H9 (cell line): ENCODE results near the gene STAT1. TPM values are rescaled to one million over a fixed set of nuclear protein-coding genes. Genes with fewer than 3 reads are reported as not detected.

Experiments
- DNase-seq: peaks from one replicate; pipeline ENCODE4 v3.0.0-alpha.2; 2017
- H2AFZ ChIP-seq: one replicate; pipeline ENCODE4 v1.6.1; 2013; ENCODE audit warnings: mild to moderate bottlenecking, low read length, control low read depth, moderate library complexity
- H2AK5ac ChIP-seq: 2 replicates; pipeline ENCODE4 v1.6.1; 2013; ENCODE audit warnings: low read length, control low read depth, mixed read lengths; ENCODE audit not compliant: insufficient read length
- H2BK120ac ChIP-seq: one replicate; pipeline ENCODE4 v1.6.1; 2013; ENCODE audit warnings: low read depth, mild to moderate bottlenecking, low read length, control low read depth, inconsistent platforms; ENCODE audit not compliant: poor library complexity, severe bottlenecking
- H2BK12ac ChIP-seq: 2 replicates; pipeline ENCODE4 v1.6.1; 2013; ENCODE audit warnings: low read length, control low read depth, mixed read lengths, low read depth; ENCODE audit not compliant: insufficient read length
- H2BK15ac ChIP-seq: 2 replicates; pipeline ENCODE4 v1.6.1; 2013; ENCODE audit warnings: low read depth, low read length, control low read depth
- H2BK20ac ChIP-seq: one replicate; pipeline ENCODE4 v1.6.1; 2013; ENCODE audit warnings: low read depth, mild to moderate bottlenecking, low read length, control low read depth, inconsistent platforms; ENCODE audit not compliant: poor library complexity, severe bottlenecking
- H2BK5ac ChIP-seq: 2 replicates; pipeline ENCODE4 v1.6.1; 2013; ENCODE audit warnings: low read length, control low read depth, mixed read lengths; ENCODE audit not compliant: insufficient read length
- H3K14ac ChIP-seq: 2 replicates; pipeline ENCODE4 v1.6.1; 2013; ENCODE audit warnings: low read length, control low read depth; ENCODE audit not compliant: insufficient read depth
- H3K18ac ChIP-seq: 2 replicates; pipeline ENCODE4 v1.6.1; 2013; ENCODE audit warnings: low read depth, mild to moderate bottlenecking, mixed read lengths, low read length, control low read depth; ENCODE audit not compliant: insufficient read length
- H3K23ac ChIP-seq: 2 replicates; pipeline ENCODE4 v1.6.1; 2013; ENCODE audit warnings: low read length, control low read depth, mixed read lengths, low read depth; ENCODE audit not compliant: insufficient read length
- H3K23me2 ChIP-seq: 2 replicates; pipeline ENCODE4 v1.6.1; 2013; ENCODE audit warnings: low read depth, mild to moderate bottlenecking, mixed read lengths, low read length, control low read depth; ENCODE audit not compliant: insufficient read length, poor library complexity, severe bottlenecking
- H3K27ac ChIP-seq: 2 replicates; pipeline ENCODE4 v1.5.1; 2013; ENCODE audit warnings: low read length, control low read depth, mixed read lengths, low read depth; ENCODE audit not compliant: insufficient read length
- H3K27me3 ChIP-seq: 2 replicates; pipeline ENCODE4 v1.6.1; 2013; ENCODE audit warnings: low read length, control low read depth, inconsistent platforms; ENCODE audit not compliant: insufficient read depth
- H3K4ac ChIP-seq: 2 replicates; pipeline ENCODE4 v1.6.1; 2013; ENCODE audit warnings: low read depth, mild to moderate bottlenecking, control low read depth, inconsistent platforms, low read length, moderate library complexity
- H3K4me1 ChIP-seq: 2 replicates; pipeline ENCODE4 v1.6.1; 2013; ENCODE audit warnings: low read length, control low read depth, inconsistent platforms; ENCODE audit not compliant: insufficient read depth
- H3K4me2 ChIP-seq: 2 replicates; pipeline ENCODE4 v1.6.1; 2013; ENCODE audit warnings: low read length, control low read depth, mixed read lengths; ENCODE audit not compliant: insufficient read length, insufficient read depth
- H3K56ac ChIP-seq: 2 replicates; pipeline ENCODE4 v1.6.1; 2013; ENCODE audit warnings: low read depth, mild to moderate bottlenecking, mixed read lengths, low read length, control low read depth; ENCODE audit not compliant: insufficient read length
- H3K79me1 ChIP-seq: 2 replicates; pipeline ENCODE4 v1.6.1; 2013; ENCODE audit warnings: low read depth, mild to moderate bottlenecking, moderate library complexity, low read length, control low read depth, inconsistent platforms; ENCODE audit not compliant: insufficient read depth, poor library complexity, severe bottlenecking
- H3K79me2 ChIP-seq: 2 replicates; pipeline ENCODE4 v1.6.1; 2013; ENCODE audit warnings: low read length, control low read depth, inconsistent platforms; ENCODE audit not compliant: insufficient read depth
- H3K9ac ChIP-seq: 2 replicates; pipeline ENCODE4 v1.6.1; 2013; ENCODE audit warnings: low read length, control low read depth, mixed read lengths; ENCODE audit not compliant: insufficient read length; ENCODE audit errors: extremely low read depth
- H3K9me3 ChIP-seq: one replicate; pipeline ENCODE4 v1.6.1; 2013; ENCODE audit warnings: low read depth, low read length, inconsistent platforms; ENCODE audit not compliant: control insufficient read depth
- H3T11ph ChIP-seq: one replicate; pipeline ENCODE4 v1.6.1; 2013; ENCODE audit warnings: mild to moderate bottlenecking, low read length, control low read depth, inconsistent platforms
- H4K20me1 ChIP-seq: one replicate; pipeline ENCODE4 v1.6.1; 2013; ENCODE audit not compliant: control insufficient read depth, insufficient read length, insufficient read depth
- H4K5ac ChIP-seq: 2 replicates; pipeline ENCODE4 v1.6.1; 2013; ENCODE audit warnings: low read depth, mild to moderate bottlenecking, mixed read lengths, low read length, control low read depth; ENCODE audit not compliant: insufficient read length
- H4K8ac ChIP-seq: replicated peaks from 2 replicates; pipeline ENCODE4 v1.6.1; 2013; ENCODE audit warnings: low read length, control low read depth, mixed read lengths, low read depth; ENCODE audit not compliant: insufficient read length
- H4K91ac ChIP-seq: 2 replicates; pipeline ENCODE4 v1.6.1; 2013; ENCODE audit warnings: low read depth, mild to moderate bottlenecking, moderate library complexity, mixed read lengths, low read length, control low read depth; ENCODE audit not compliant: insufficient read length
- H3K27ac Mint-ChIP-seq, 3 experiments: 2 replicates in 2 of 3; 3 replicates in 1 of 3; pipeline ENCODE4 v1.8.0; 2020 to 2021; ENCODE audit warnings: mixed read lengths in 3 of 3, mild to moderate bottlenecking in 1 of 3, moderate library complexity in 1 of 3
- H3K27me3 Mint-ChIP-seq: 2 replicates; pipeline ENCODE4 v1.8.0; 2021; ENCODE audit warnings: low read depth, mild to moderate bottlenecking, moderate library complexity, mixed read lengths
- H3K36me3 Mint-ChIP-seq, 3 experiments: 2 replicates in 2 of 3; 3 replicates in 1 of 3; pipeline ENCODE4 v1.8.0; 2020 to 2021; ENCODE audit warnings: low read depth in 3 of 3, mixed read lengths in 3 of 3; ENCODE audit not compliant: insufficient read depth in 1 of 3
- H3K4me1 Mint-ChIP-seq, 2 experiments: 2 replicates each; pipeline ENCODE4 v1.8.0; 2020; ENCODE audit warnings: mixed read lengths in 2 of 2
- H3K4me3 Mint-ChIP-seq, 2 experiments: 2 replicates in 1 of 2; 3 replicates in 1 of 2; pipeline ENCODE4 v1.8.0; 2020 to 2021; ENCODE audit warnings: mild to moderate bottlenecking in 2 of 2, mixed read lengths in 2 of 2, moderate library complexity in 1 of 2
- H3K9me3 Mint-ChIP-seq, 2 experiments: 2 replicates in 1 of 2; 3 replicates in 1 of 2; pipeline ENCODE4 v1.8.0; 2020; ENCODE audit warnings: mild to moderate bottlenecking in 2 of 2, mixed read lengths in 2 of 2, moderate library complexity in 1 of 2
- CTCF ChIP-seq: fragments of 200-600 bp; sonication (generic); conservative IDR thresholded peaks from 3 replicates; pipeline ENCODE4 v1.8.0; 2021; ENCODE audit warnings: antibody characterized with exemption, mild to moderate bottlenecking
- WGBS: extraction: QIAGEN DNeasy Blood & Tissue Kit; methylation state at CpG from one replicate; pipeline ENCODE4 v1.1.7; 2013; ENCODE audit warnings: missing lambda C conversion rate, low lambda C conversion rate, mixed read lengths; ENCODE audit not compliant: insufficient read length; ENCODE audit errors: extremely low coverage; 5-methylcytosine and 5-hydroxymethylcytosine counted together
- total RNA-seq: library from RNA; stranded (reverse); gene quantifications from 2 replicates; pipeline ENCODE4 v1.2.1, GENCODE V29; 2021

The STAT1 gene
- total RNA-seq, 1 experiment from 2014 or later, result 48.1 TPM

- Histone ChIP-seq H3K56ac (no peak overlapping the region), H3K18ac (no peak overlapping the region), H2BK12ac (no peak overlapping the region), H2AFZ (no peak overlapping the region), H2BK15ac (no peak overlapping the region), H3K27ac (no peak overlapping the region), H3K79me1 (no peaks in the 10 kb centered on the region), H3K14ac (no peak overlapping the region), H3T11ph (no peak overlapping the region), H4K20me1 (no peaks in the 10 kb centered on the region), H3K23ac (no peak overlapping the region), H3K79me2 (no peaks in the 10 kb centered on the region), H3K23me2 (no peaks in the 10 kb centered on the region), H2BK5ac (no peak overlapping the region), H3K27me3 (no peaks in the 10 kb centered on the region), H3K9ac (no peak overlapping the region), H2BK20ac (no peak overlapping the region), H4K8ac (no peak overlapping the region), H3K4ac (no peak overlapping the region), H4K91ac (no peak overlapping the region), H3K4me1 (no peaks in the 10 kb centered on the region; the same call in 1 of the 2 replicates), H2AK5ac (no peak overlapping the region), H4K5ac (no peak overlapping the region), H2BK120ac (no peak overlapping the region), H3K9me3 (no peaks in the 10 kb centered on the region), H3K4me2 (no peak overlapping the region)
- no peak overlapping the region for H3K4me3 Mint-ChIP-seq
- no peaks in the 10 kb centered on the region for H3K9me3 Mint-ChIP-seq
- no peak overlapping the region for H3K27ac Mint-ChIP-seq
- TF ChIP-seq CTCF, result no peak
- H3K4me1 Mint-ChIP-seq, result peaks cover 4% of the 10 kb centered on the region in 2 experiments; a peak in 3 of 4 replicates
- no CpG with 5 or more reads among the region's 2 CpGs for WGBS
- H3K36me3 Mint-ChIP-seq, result no peaks in the 10 kb centered on the region
- H3K27me3 Mint-ChIP-seq, result no peaks in the 10 kb centered on the region; the same call in 1 of the 2 replicates
- DNase-seq, result no peak
Measured at GRCh38 chr2:191036363-191036762, 22.4 kb upstream of the STAT1 start.
